Activated T-helper 1 cell treated with anti-CD3 and anti-CD28 coated beads, Interleukin-2, amount 50 U/mL, for 16 hours (primary cell): ENCODE measurements around the gene KCNE3.
A peak's percentile ranks its signal among the peaks of the same experiment; 100 is the strongest.

Source experiments
- DNase-seq, 2 donors: peaks; one replicate each; pipeline ENCODE4 v3.0.0-alpha.2; 2020; ENCODE audit warnings: low read depth in 1 of 2, low spot score in 1 of 2

KCNE3 gene

GRCh38 chr11:74471668-74472429, 4.5 kb upstream of the KCNE3 start:
- DNase-seq: no peak

DNA sequence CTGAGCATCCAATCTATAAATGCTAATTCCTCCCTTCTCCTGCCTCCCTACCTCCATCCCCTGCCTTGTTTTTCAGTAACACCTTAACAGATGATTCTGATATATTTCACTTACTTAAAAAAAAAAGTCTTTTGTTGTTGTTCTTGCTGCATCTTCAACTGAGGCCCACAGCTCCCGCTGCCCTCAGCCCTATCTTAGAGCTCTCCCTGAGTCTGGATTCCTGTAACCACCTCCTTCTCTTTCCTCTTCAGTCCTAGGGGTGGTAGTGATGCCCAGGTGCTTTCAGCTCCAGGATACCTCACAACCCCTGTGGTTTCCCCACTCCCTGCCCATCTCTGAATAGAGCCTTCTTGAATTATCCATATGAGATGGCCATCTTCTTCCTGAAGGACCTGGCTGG, 3.7 kb upstream of the KCNE3 start:
- DNase-seq: no peak

DNA sequence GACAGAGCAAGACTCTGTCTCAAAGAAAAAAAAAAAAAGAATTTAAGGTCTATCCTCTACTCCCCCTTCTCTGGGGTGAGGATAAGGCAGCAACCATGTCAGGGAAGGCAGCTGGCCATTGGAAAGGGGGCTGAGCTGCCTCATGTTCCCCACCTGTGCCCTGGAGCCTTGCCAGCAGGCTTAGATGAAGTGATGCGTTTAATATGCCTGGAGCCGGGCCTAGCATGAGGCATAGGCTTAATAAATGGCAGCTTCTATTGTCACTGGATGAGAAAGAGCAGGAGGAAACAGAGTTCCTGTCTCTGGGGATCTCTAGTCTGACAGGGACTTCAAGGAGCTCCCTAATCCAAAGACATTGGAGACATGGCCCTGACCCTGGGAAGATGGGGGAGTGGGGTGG, 3.2 kb upstream of the KCNE3 start:
- DNase-seq: no peak

DNA sequence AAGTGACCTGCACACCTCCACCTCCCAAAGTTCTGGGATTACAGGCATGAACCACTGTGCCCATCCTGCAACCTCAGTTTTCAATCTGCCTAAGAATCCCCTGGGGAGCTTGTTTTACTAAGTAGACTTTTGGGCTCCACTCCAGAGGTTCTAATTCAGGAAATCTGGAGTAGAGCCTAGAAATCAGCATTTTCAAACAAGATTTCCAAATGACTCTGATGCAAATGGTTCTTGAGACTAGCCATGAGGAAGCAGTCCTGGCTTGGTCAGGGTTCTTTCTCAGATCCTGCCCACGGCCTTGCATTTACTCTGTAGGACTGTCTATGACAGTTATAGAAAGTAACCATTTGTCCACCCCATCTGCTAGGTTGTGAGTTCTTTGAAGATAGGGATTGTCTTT, 1.6 kb upstream of the KCNE3 start:
- no peak for DNase-seq

DNA sequence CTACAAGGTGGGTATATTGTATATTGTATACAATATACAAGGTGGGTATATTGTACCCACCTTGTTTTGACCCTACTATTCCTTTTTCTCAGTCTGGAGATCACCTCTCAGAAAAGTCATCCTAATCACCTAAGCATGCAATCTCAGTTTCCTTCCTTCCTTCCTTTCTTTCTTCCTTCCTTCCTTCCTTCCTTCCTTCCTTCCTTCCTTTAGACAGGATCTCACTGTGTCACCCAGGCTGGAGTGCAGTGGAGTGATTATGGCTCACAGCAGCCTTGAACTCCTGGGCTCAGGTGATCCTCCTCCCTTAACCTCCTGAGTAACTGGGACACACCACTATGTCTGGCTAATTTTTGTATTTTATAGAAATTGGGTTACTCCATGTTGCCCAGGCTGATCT, 1.2 kb upstream of the KCNE3 start:
- no peak for DNase-seq

DNA sequence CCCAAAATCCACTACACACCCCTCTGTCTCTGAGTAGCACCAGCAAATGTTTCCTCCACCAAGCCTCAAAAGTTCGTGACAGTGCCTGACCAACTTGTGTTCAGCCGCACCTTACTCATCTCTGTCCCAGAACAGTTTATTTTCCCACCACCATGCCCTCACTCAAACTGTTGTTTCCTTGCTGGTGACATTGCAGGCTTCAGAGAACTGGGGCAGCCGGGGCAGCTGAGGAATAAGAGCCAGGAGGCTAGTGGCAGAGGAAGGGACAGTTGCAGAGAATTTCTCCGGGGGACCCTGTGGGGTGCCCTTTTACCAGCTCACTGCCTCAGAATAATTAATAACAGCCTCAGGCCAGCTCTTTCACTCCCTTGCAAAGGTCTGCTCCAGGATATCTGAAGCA, 709 bp upstream of the KCNE3 start:
- no peak for DNase-seq

DNA sequence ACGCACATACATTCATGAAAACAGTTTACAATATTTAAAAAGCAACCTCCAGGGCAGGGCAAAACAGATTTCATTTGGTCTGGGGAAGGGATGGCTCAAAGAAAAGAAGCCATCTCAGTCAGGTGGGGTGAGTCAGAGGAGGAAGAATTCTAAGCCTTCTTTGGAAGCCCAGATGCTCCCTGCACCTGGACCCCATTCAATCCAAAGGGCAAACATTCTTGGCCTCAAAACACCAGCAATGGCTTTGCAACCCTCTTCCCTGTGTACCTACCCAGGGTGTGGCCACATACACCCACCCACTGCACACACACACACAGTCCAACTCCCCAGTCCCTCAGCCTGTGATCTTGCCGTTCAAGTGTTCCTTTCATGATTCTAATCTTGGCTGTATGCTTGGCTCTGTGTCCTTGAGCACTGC, 2.0 kb downstream of the KCNE3 start:
- DNase-seq: no peak

DNA sequence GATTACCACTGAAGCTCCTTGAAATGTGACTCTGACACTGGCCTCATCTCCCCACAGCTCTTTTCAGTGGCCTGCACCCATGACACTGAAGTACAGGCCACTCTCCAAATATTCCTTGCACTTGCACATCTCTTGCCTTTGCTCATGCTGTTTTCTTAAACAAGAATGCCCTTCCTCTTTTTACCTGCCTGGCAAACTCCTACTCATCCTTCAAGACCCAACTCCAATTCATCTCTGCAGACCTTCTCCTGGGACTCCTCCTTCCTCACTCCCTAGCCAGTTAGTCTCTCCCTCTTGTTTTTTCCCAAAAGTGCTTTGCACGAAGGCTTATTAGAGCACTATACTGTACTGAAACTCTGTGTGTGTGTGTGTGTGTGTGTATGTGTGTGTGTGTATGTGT, 2.6 kb downstream of the KCNE3 start:
- no peak for DNase-seq

DNA sequence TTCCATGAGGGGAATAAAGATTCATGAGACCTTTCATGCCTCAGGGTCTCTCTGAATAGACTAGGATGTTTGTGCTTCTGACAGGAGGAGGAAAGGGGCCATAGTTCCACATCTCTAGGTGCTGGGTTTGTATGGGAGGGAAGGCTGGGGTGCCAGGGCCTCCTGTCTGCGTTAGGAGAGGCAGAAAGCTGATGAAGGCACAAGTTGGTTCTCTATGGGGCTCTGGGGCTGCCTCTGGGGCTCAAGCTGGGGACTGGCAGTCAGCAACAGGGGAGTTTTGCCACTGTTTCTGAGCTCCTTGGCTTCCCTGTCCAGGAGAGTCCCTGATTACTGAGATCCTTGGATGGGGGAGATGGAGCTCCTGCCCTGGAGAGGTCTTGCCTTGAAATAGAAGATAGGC, 4.1 kb downstream of the KCNE3 start:
- no peak for DNase-seq

DNA sequence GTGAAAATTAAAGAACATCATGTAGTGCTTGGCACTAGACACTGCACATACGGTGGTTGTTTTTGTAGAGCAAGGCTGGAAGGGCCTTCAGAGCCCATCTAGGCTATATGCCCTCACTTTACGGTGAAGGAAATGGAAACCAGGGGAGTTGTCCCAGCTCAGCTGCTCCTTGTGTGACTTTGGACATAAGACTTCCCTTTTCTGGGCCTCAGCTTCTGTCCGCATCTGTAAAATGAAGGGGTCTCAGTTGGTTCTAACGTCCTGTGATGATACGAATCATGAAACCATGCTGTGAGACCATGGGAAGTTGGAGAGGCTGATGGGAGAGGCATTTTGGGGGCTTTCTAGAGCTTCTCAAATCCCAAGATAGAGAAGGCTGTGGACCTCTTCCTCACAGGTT, 4.7 kb downstream of the KCNE3 start:
- no peak for DNase-seq

DNA sequence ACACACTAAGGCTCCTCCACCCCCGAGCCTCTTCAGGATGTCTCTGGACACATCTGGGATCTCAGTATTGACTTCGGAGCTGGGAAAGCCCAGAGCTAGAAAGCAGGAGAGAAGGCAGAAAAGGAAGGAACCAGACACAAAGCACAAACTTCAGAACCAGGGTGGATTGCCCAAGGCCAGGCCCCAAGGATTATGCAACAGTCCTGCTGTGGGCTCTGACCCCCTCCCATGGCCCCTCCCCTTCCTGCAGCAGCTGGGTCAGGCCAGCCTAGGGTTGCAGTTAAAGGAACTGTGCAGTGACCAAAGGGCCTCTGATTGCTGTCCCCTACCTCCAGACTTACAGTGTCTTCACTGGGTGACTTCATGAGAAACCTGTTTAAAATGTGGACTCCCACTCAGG, 5.3 kb downstream of the KCNE3 start:
- no peak for DNase-seq

DNA sequence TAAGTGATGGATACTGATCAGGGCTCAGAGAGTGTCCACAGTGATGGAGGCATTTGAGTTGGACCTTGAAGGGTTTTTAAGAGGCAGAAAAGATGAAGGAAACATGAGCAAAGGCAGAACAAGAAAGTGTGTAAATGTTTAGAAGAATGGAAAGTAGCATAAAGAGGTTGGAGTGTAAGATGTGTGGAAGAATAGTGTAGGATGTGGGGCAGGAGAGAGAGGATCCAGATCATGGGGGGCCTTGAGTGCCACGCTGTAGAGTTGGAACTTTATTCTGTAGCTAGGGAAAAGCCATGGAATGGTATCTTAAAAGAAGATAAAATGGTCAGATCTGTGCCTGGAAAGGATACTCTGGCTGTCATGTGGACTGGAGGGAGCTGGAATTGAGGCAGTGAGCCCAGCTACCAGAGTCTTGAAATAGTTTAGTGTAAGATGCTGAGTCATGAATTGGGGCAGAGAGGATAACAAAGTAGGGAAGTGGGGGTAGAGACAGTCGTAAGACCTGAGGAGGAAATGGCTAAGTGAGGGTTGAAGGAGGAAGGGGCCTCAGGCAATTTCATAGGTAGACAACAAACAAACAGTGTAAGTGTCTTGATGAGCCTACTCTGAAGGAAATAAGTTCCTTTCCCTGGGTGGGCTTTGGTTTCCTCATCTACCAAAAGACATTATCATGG, 6.7 kb downstream of the KCNE3 start:
- DNase-seq: no peak

DNA sequence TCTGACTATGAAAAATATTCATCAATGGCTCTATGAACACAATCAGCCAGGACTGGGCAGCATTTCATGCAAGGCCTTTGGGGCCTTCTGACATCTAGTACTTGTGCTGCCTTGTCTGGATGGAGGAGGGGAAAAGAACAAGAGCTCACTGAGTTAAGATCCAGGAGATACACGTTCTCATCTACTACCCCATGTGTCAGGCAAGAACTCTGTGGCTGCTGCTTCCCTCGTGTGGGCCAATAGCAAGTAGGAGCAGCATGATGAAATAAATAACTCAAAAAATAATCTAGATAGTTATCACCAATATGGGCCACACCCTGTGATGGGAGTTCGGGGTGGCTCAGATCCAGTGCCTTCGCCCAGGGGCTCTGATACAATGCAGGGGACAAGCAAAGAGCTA, 7.3 kb downstream of the KCNE3 start:
- no peak for DNase-seq

- no peak for DNase-seq
Measured at GRCh38 chr11:74459584-74459983, 7.8 kb downstream of the KCNE3 start.

DNA sequence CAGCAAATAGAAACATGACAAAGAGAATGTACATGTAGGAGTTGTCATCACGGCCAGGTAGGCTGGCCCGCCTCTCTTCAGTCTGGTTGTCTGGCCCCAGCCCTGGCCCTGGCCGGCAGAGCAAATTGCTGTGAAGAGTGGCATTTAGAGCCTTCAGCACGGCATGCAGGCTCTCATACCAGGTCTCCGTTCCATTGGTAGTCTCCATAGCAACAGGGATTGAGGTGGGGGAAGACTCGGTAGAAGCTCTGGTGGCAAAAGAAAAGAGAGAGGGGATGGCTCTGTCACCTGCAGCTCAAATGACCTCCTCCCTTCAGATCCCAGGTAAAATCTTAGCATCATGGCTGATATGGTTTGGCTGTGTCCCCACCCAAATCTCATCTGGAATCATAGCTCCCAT, 10.0 kb downstream of the KCNE3 start:
- DNase-seq: no peak

DNA sequence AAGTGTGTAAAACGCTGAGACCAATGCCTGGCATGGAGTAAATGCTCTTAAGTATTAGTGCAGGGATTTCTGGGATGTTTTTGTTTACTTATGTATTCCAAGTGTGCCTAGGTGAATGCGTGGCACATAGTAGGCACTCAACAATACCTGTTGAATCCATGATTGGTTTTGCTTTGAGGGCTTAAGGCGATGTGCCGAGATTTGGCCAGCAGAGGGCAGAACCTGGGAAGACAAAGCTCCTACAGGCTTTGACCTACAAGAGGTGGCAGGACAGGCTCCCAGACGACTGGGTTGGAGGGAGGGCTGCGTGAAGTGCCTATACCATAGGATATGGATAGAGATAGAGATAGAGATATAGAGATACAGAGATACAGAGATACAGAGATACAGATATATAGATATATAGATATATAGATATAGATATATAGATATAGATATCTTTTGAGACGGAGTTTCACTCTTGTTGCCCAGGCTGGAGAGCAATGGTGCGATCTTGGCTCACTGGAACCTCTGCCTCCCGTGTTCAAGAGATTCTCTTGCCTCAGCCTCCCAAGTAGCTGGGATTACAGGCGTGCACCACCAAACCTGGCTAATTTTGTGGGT, 13.9 kb downstream of the KCNE3 start:
- DNase-seq: peak; percentile 19 to 32

GRCh38 chr11:74452366-74452765, 15.0 kb downstream of the KCNE3 start:
- no peak for DNase-seq

DNA sequence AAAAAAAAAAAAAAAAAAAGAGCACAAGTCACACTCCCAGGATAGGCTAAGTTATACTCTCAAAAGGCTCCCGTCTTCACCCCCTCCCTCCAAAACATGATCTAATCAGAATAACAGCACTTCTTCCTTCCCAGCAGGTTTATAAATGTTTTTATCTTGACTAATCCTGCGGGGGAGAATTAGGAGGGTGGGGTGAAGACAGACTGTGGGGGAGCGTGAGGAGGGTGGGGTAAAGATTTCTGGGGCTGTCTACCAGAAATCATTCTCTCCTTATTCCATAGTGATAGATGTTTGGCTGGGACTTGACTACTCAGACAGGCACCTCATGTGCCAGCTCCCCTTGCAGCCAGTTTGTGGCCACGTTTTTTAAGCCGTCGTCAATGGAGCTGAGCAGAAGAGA, 17.0 kb downstream of the KCNE3 start:
- DNase-seq: no peak

GRCh38 chr11:74449369-74449931, 17.9 kb downstream of the KCNE3 start:
- DNase-seq: peak in 1 of 2 donors; percentile 2

- DNase-seq: no peak
Measured at GRCh38 chr11:74447720-74448119, 19.6 kb downstream of the KCNE3 start.

- no peak for DNase-seq
Measured at GRCh38 chr11:74446532-74446938, 20.8 kb downstream of the KCNE3 start.

GRCh38 chr11:74444173-74444826, 23.0 kb downstream of the KCNE3 start:
- DNase-seq: no peak
